HG02571 (cell line): Measurements from ENCODE around the gene MEIG1.
"Not testable (repeated sequence)": the region's sequence is repeated elsewhere in the genome, so short reads cannot be mapped to it uniquely, and the experiment has no call there.

Experiments
- ATAC-seq: cut with Tn5 transposase; IDR thresholded peaks from one replicate; pipeline ENCODE4 v1.9.1; 2021; ENCODE audit warnings: mild to moderate bottlenecking, moderate library complexity; ENCODE audit not compliant: unreplicated experiment

The MEIG1 gene

GRCh38 chr10:14959221-14960057 lies at the start of gene MEIG1:
TSS of gene MEIG1 (plus strand) at chr10:14959388. CDS start at chr10:14966469, 7,081 bp downstream.
- peak; percentile 79 for ATAC-seq

- ATAC-seq: no peak
Observed at GRCh38 chr10:14910953-14911352, 48.2 kb upstream of the MEIG1 start.

- no peak for ATAC-seq
Observed at GRCh38 chr10:14911801-14912200, 47.4 kb upstream of the MEIG1 start.

- no peak for ATAC-seq
Observed at GRCh38 chr10:14916600-14916999, 42.6 kb upstream of the MEIG1 start.

GRCh38 chr10:14917827-14918226 lies 41.4 kb upstream of the MEIG1 start:
- no peak for ATAC-seq

GRCh38 chr10:14918964-14919363 lies 40.2 kb upstream of the MEIG1 start:
- ATAC-seq: no peak

GRCh38 chr10:14924013-14924412 lies 35.2 kb upstream of the MEIG1 start:
- ATAC-seq: no peak

GRCh38 chr10:14925268-14925667 lies 33.9 kb upstream of the MEIG1 start:
- ATAC-seq: no peak

GRCh38 chr10:14926061-14926470 lies 33.1 kb upstream of the MEIG1 start:
- peak; percentile 11 for ATAC-seq

- ATAC-seq: peak; percentile 98
Observed at GRCh38 chr10:14926722-14927416, 32.3 kb upstream of the MEIG1 start.

- ATAC-seq: no peak
Observed at GRCh38 chr10:14930610-14931009, 28.6 kb upstream of the MEIG1 start.

GRCh38 chr10:14936584-14936983 lies 22.6 kb upstream of the MEIG1 start:
- ATAC-seq: no peak

- ATAC-seq: not testable (repeated sequence)
Observed at GRCh38 chr10:14938971-14939370, 20.2 kb upstream of the MEIG1 start.

GRCh38 chr10:14942147-14942949 lies 16.8 kb upstream of the MEIG1 start:
- ATAC-seq: peak; percentile 93

- not testable (repeated sequence) for ATAC-seq
Observed at GRCh38 chr10:14942950-14943338, 16.2 kb upstream of the MEIG1 start.

GRCh38 chr10:14945108-14945507 lies 14.1 kb upstream of the MEIG1 start:
- no peak for ATAC-seq

- no peak for ATAC-seq
Observed at GRCh38 chr10:14947268-14947667, 11.9 kb upstream of the MEIG1 start.

- ATAC-seq: no peak
Observed at GRCh38 chr10:14949291-14949690, 9.9 kb upstream of the MEIG1 start.

- no peak for ATAC-seq
Observed at GRCh38 chr10:14952851-14953423, 6.3 kb upstream of the MEIG1 start.

- ATAC-seq: peak; percentile 33
Observed at GRCh38 chr10:14953424-14954000, 5.7 kb upstream of the MEIG1 start.
